ENCODE results near the gene FMO5.

- no peak for TF ChIP-seq POLR2AphosphoS5 (IDR thresholded peaks at IDR 0.05; ENCODE audit: low read depth, low read length)
- TF ChIP-seq CTCF (IDR thresholded peaks at IDR 0.05), result no peak
Measured at GRCh38 chr1:147260956-147261355, 35.8 kb upstream of the FMO5 start.
